Common myeloid progenitor, CD34-positive (primary cell): ENCODE measurements around the gene FAM72C.
"Not testable (repeated sequence)": the region's sequence is repeated elsewhere in the genome, so short reads cannot be mapped to it uniquely, and the experiment has no call there.

ENCODE experiments used
- CTCF ChIA-PET: fragments of 350-600 bp; sonication (Branson Sonifier 250); formaldehyde crosslinking; loops from one replicate; lab custom pipeline; 2021; ENCODE audit warnings: antibody characterized with exemption; lab: Charles Lee
- POLR2A ChIA-PET: fragments of 350-600 bp; sonication (Branson Sonifier 250); formaldehyde crosslinking; loops from one replicate; lab custom pipeline; 2021; ENCODE audit warnings: antibody characterized with exemption; lab: Charles Lee
- DNase-seq, 3 donors: peaks; one replicate each; pipeline versions ENCODE4 v3.0.0 to v3.0.0-alpha.2; 2013
- H3K27ac ChIP-seq, 2 experiments: 1 replicate in 1 of 2; 2 replicates in 1 of 2; pipeline ENCODE4 v1.7.0; 2013; ENCODE audit warnings: inconsistent platforms in 2 of 2, low read length in 2 of 2, mild to moderate bottlenecking in 2 of 2, low read depth in 1 of 2, moderate library complexity in 1 of 2; ENCODE audit not compliant: severe bottlenecking in 2 of 2, insufficient read depth in 1 of 2, poor library complexity in 1 of 2
- H3K27me3 ChIP-seq, 5 experiments: replicated peaks in 2 of 5; 1 replicate in 3 of 5; 2 replicates in 2 of 5; pipeline versions ENCODE4 v1.6.1 to v1.7.0; 2013; ENCODE audit warnings: low read length in 4 of 5, mild to moderate bottlenecking in 2 of 5, moderate library complexity in 2 of 5, inconsistent platforms in 1 of 5; ENCODE audit not compliant: insufficient read depth in 5 of 5, control insufficient read depth in 4 of 5
- H3K36me3 ChIP-seq, 4 experiments: 1 replicate in 2 of 4; 2 replicates in 2 of 4; pipeline versions ENCODE4 v1.6.1 to v1.7.0; 2013; ENCODE audit warnings: low read length in 3 of 4, control low read depth in 1 of 4, mild to moderate bottlenecking in 1 of 4; ENCODE audit not compliant: control insufficient read depth in 4 of 4, insufficient read depth in 4 of 4
- H3K4me1 ChIP-seq, 4 experiments: 1 replicate in 3 of 4; 2 replicates in 1 of 4; pipeline versions ENCODE4 v1.6.1 to v1.7.1; 2013; ENCODE audit warnings: low read length in 3 of 4, mild to moderate bottlenecking in 3 of 4, control low read depth in 1 of 4, inconsistent platforms in 1 of 4, moderate library complexity in 1 of 4; ENCODE audit not compliant: control insufficient read depth in 4 of 4, insufficient read depth in 4 of 4; ENCODE audit errors: control extremely low read depth in 1 of 4
- H3K4me3 ChIP-seq, 7 experiments: 1 replicate in 4 of 7; 2 replicates in 3 of 7; pipeline versions ENCODE4 v1.5.1 to v1.7.0; 2013; ENCODE audit warnings: mild to moderate bottlenecking in 7 of 7, low read length in 6 of 7, moderate library complexity in 6 of 7, inconsistent platforms in 2 of 7, low read depth in 2 of 7, control low read depth in 1 of 7; ENCODE audit not compliant: insufficient read depth in 4 of 7, control insufficient read depth in 1 of 7; ENCODE audit errors: extremely low read depth in 1 of 7
- H3K9me3 ChIP-seq, 5 experiments: 1 replicate in 4 of 5; 2 replicates in 1 of 5; pipeline versions ENCODE4 v1.6.1 to v1.7.1; 2013; ENCODE audit warnings: low read length in 4 of 5, mild to moderate bottlenecking in 2 of 5, inconsistent platforms in 1 of 5, low read depth in 1 of 5, moderate library complexity in 1 of 5; ENCODE audit not compliant: control insufficient read depth in 4 of 5, insufficient read depth in 2 of 5; ENCODE audit errors: control extremely low read depth in 1 of 5
- WGBS: methylation state at CpG from one replicate; pipeline ENCODE4 v1.1.5; 2013; ENCODE audit not compliant: insufficient coverage; 5-methylcytosine and 5-hydroxymethylcytosine counted together

FAM72C gene

GRCh38 chr1:143974416-143974815 is 2.6 kb upstream of the FAM72C start:
- POLR2A ChIA-PET, H3K4me3 ChIP-seq, H3K4me1 ChIP-seq, H3K36me3 ChIP-seq, H3K9me3 ChIP-seq, CTCF ChIA-PET, H3K27ac ChIP-seq, H3K27me3 ChIP-seq: not testable (repeated sequence)
- WGBS = no CpG with 5 or more reads among the region's 31 CpGs
- DNase-seq = peak in 1 of 3 donors; percentile 3

- not testable (repeated sequence) for DNase-seq
- WGBS = no CpG with 5 or more reads among the region's 37 CpGs
These were observed 2.2 kb upstream of the FAM72C start for GRCh38 chr1:143973876-143974414.

GRCh38 chr1:143972753-143973326 is 1.1 kb upstream of the FAM72C start:
- POLR2A ChIA-PET, H3K4me1 ChIP-seq, H3K36me3 ChIP-seq, H3K4me3 ChIP-seq, H3K9me3 ChIP-seq, CTCF ChIA-PET, H3K27ac ChIP-seq, DNase-seq, H3K27me3 ChIP-seq: not testable (repeated sequence)
- WGBS = no CpG with 5 or more reads among the region's 48 CpGs

More at GRCh38 chr1:143973876-143974414, 2.2 kb upstream of the FAM72C start:
- H3K4me1 ChIP-seq, CTCF ChIA-PET, H3K9me3 ChIP-seq, POLR2A ChIA-PET, H3K27me3 ChIP-seq, H3K27ac ChIP-seq, H3K36me3 ChIP-seq: not testable (repeated sequence)
- peak overlapping the region in 2 of 7 experiments; percentile 36 to 50 for H3K4me3 ChIP-seq

GRCh38 chr1:143965860-143966259 is 5.9 kb downstream of the FAM72C start:
- CTCF ChIA-PET, H3K27ac ChIP-seq, H3K9me3 ChIP-seq, DNase-seq, H3K36me3 ChIP-seq, H3K4me3 ChIP-seq, H3K27me3 ChIP-seq, POLR2A ChIA-PET, H3K4me1 ChIP-seq: not testable (repeated sequence)
- no CpG with 5 or more reads among the region's 1 CpG for WGBS

GRCh38 chr1:143964294-143964693 is 7.5 kb downstream of the FAM72C start:
- no CpG with 5 or more reads among the region's 2 CpGs for whole genome bisulfite sequencing
- H3K27me3 ChIP-seq, H3K36me3 ChIP-seq, H3K4me1 ChIP-seq, DNase-seq, H3K4me3 ChIP-seq, CTCF ChIA-PET, H3K9me3 ChIP-seq, H3K27ac ChIP-seq, POLR2A ChIA-PET: not testable (repeated sequence)

GRCh38 chr1:143955930-143956329 is 15.9 kb downstream of the FAM72C start:
- WGBS = no CpG with 5 or more reads among the region's 3 CpGs
- DNase-seq, H3K27ac ChIP-seq, H3K36me3 ChIP-seq, H3K4me3 ChIP-seq, POLR2A ChIA-PET, H3K4me1 ChIP-seq, H3K27me3 ChIP-seq, H3K9me3 ChIP-seq, CTCF ChIA-PET: not testable (repeated sequence)

- H3K4me3 ChIP-seq, CTCF ChIA-PET, H3K27ac ChIP-seq, POLR2A ChIA-PET, H3K36me3 ChIP-seq, DNase-seq, H3K27me3 ChIP-seq, H3K4me1 ChIP-seq, H3K9me3 ChIP-seq: not testable (repeated sequence)
- no CpG with 5 or more reads among the region's 1 CpG for WGBS
These were observed 18.9 kb downstream of the FAM72C start for GRCh38 chr1:143952913-143953312.
